HCT116 (cell line): ENCODE results near the gene PDE6H. TPM values are rescaled to one million over a fixed set of nuclear protein-coding genes. Genes with fewer than 3 reads are reported as not detected.

ENCODE experiments used
- ATAC-seq: fragments of 200-7000 bp; cut with Tn5 transposase; 2 replicates; pipeline ENCODE4 v1.9.1; 2020; ENCODE audit warnings: mild to moderate bottlenecking, moderate library complexity
- BruUV-seq: library from RNA; stranded (reverse); fragments of 400-500 nt; replicated peaks from 2 replicates; lab custom pipeline; 2021; lab: Mats Ljungman, UMichigan
- CTCF ChIA-PET: fragments of 300-600 bp; sonication (Branson Sonifier 250); formaldehyde crosslinking; loops from one replicate; lab custom pipeline; 2021; ENCODE audit warnings: antibody characterized with exemption; lab: Charles Lee
- POLR2A ChIA-PET: fragments of 300-600, 350-600 bp; sonication (Branson Sonifier 250); formaldehyde crosslinking; loops from one replicate; lab custom pipeline; 2021; ENCODE audit warnings: antibody characterized with exemption; lab: Charles Lee
- RAD21 ChIA-PET, 2 experiments: fragments of 300-600 bp; sonication (Branson Sonifier 250); formaldehyde crosslinking; loops; one replicate each; lab custom pipeline; 2023; ENCODE audit warnings: low total read pairs in 2 of 2; ENCODE audit not compliant: uncharacterized antibody in 2 of 2, unreplicated experiment in 2 of 2, low non-redundant PET in 1 of 2; lab: Charles Lee
- DNase-seq: peaks from one replicate; pipeline ENCODE4 v3.0.0-alpha.2; 2010; ENCODE audit warnings: low read depth, low spot score
- H2AFZ ChIP-seq: fragments of 200-600 bp; shearing (Covaris generic), sonication (generic); 2 replicates; pipeline ENCODE4 v1.6.1; 2017; ENCODE audit warnings: low read depth, mixed run types, mixed read lengths, antibody characterized with exemption, low read length; ENCODE audit not compliant: poor library complexity, severe bottlenecking
- H3K27ac ChIP-seq: 2 replicates; pipeline ENCODE4 v1.5.1; 2012; ENCODE audit warnings: low read depth, low read length
- H3K27me3 ChIP-seq: fragments of 200-600 bp; sonication (generic); 2 replicates; pipeline ENCODE4 v1.6.1; 2016; ENCODE audit warnings: mixed run types, low read length, mixed read lengths; ENCODE audit not compliant: insufficient read depth
- H3K36me3 ChIP-seq, 2 experiments: fragments of 200-500 bp in 1 of 2; fragments of 200-600 bp in 1 of 2; sonication (Bioruptor generic) in 1 of 2; sonication (generic) in 1 of 2; 2 replicates each; pipeline versions ENCODE4 v1.5.1 to v1.6.1; 2014 to 2016; ENCODE audit warnings: low read length in 2 of 2, inconsistent platforms in 1 of 2, mixed read lengths in 1 of 2, mixed run types in 1 of 2; ENCODE audit not compliant: insufficient read depth in 2 of 2, control insufficient read depth in 1 of 2
- H3K4me1 ChIP-seq, 2 experiments: fragments of 200-600 bp in 1 of 2; sonication (generic) in 1 of 2; 2 replicates each; pipeline versions ENCODE4 v1.5.1 to v1.6.1; 2012 to 2017; ENCODE audit warnings: low read length in 2 of 2, inconsistent platforms in 1 of 2, mild to moderate bottlenecking in 1 of 2, mixed read lengths in 1 of 2, mixed run types in 1 of 2, moderate library complexity in 1 of 2; ENCODE audit not compliant: insufficient read depth in 2 of 2, control insufficient read depth in 1 of 2
- H3K4me2 ChIP-seq: fragments of 200-600 bp; sonication (generic); 2 replicates; pipeline ENCODE4 v1.6.1; 2017; ENCODE audit warnings: mixed run types, low read length, mixed read lengths
- H3K4me3 ChIP-seq, 2 experiments: fragments of 200-600 bp in 1 of 2; sonication (generic) in 1 of 2; replicated peaks in 1 of 2; 2 replicates each; pipeline ENCODE4 v1.5.1; 2011 to 2016; ENCODE audit warnings: low read length in 2 of 2, control low read depth in 1 of 2, low read depth in 1 of 2, mild to moderate bottlenecking in 1 of 2, mixed read lengths in 1 of 2, mixed run types in 1 of 2
- H3K79me2 ChIP-seq: fragments of 200-600 bp; sonication (generic); 2 replicates; pipeline ENCODE4 v1.6.1; 2017; ENCODE audit warnings: mild to moderate bottlenecking, mixed run types, low read length, moderate library complexity, mixed read lengths; ENCODE audit not compliant: insufficient read depth
- H3K9ac ChIP-seq: fragments of 200-600 bp; sonication (generic); 2 replicates; pipeline ENCODE4 v1.6.1; 2016; ENCODE audit warnings: low read length, mixed read lengths
- H3K9me2 ChIP-seq: fragments of 200-600 bp; sonication (generic), shearing (Covaris generic); 2 replicates; pipeline ENCODE4 v1.6.1; 2017; ENCODE audit warnings: mixed run types, mild to moderate bottlenecking, moderate library complexity; ENCODE audit not compliant: insufficient read depth
- H3K9me3 ChIP-seq, 2 experiments: fragments of 200-500 bp in 1 of 2; fragments of 200-600 bp in 1 of 2; sonication (Bioruptor generic) in 1 of 2; sonication (generic) in 1 of 2; 2 replicates each; pipeline ENCODE4 v1.6.1; 2014 to 2017; ENCODE audit warnings: low read length in 2 of 2, mixed read lengths in 2 of 2, inconsistent platforms in 1 of 2, low read depth in 1 of 2, mild to moderate bottlenecking in 1 of 2, mixed run types in 1 of 2, moderate library complexity in 1 of 2; ENCODE audit not compliant: control insufficient read depth in 1 of 2, insufficient read depth in 1 of 2
- H4K20me1 ChIP-seq: fragments of 200-600 bp; sonication (generic), shearing (Covaris generic); 2 replicates; pipeline ENCODE4 v1.6.1; 2017; ENCODE audit warnings: mixed run types, mild to moderate bottlenecking, moderate library complexity; ENCODE audit not compliant: insufficient read depth
- ATF3 ChIP-seq: IDR thresholded peaks from 2 replicates; pipeline ENCODE4 v1.6.1; 2012
- CBX3 ChIP-seq: IDR thresholded peaks from 2 replicates; pipeline ENCODE4 v1.6.1; 2012; ENCODE audit warnings: low read depth
- CEBPB ChIP-seq: IDR thresholded peaks from 2 replicates; pipeline ENCODE4 v1.6.1; 2012; ENCODE audit warnings: low read depth
- CTCF ChIP-seq, 3 experiments: fragments of 200-600 bp in 1 of 3; sonication (generic) in 1 of 3; IDR thresholded peaks in 2 of 3; conservative IDR thresholded peaks in 1 of 3; 2 replicates each; pipeline ENCODE4 v1.5.1; 2012 to 2017; ENCODE audit warnings: low read depth in 2 of 3, low read length in 2 of 3, antibody characterized with exemption in 1 of 3, borderline replicate concordance in 1 of 3, control low read depth in 1 of 3, mild to moderate bottlenecking in 1 of 3, mixed read lengths in 1 of 3, mixed run types in 1 of 3, moderate library complexity in 1 of 3; ENCODE audit not compliant: insufficient read depth in 1 of 3
- EGR1 ChIP-seq: IDR thresholded peaks from 2 replicates; pipeline ENCODE4 v1.6.1; 2012; ENCODE audit warnings: low read depth
- EZH2 ChIP-seq: fragments of 200-600 bp; sonication (generic); IDR thresholded peaks from 2 replicates; pipeline ENCODE4 v1.6.1; 2017; ENCODE audit warnings: antibody characterized with exemption, mixed run types
- EZH2phosphoT487 ChIP-seq: fragments of 200-600 bp; IDR thresholded peaks from 2 replicates; pipeline ENCODE4 v1.6.1; 2018; ENCODE audit warnings: antibody characterized with exemption, borderline replicate concordance
- JUND ChIP-seq: IDR thresholded peaks from 2 replicates; pipeline ENCODE4 v1.6.1; 2012
- MAX ChIP-seq: IDR thresholded peaks from 2 replicates; pipeline ENCODE4 v1.6.1; 2012
- POLR2A ChIP-seq: IDR thresholded peaks from 2 replicates; pipeline ENCODE4 v1.7.0; 2011; ENCODE audit warnings: borderline replicate concordance; ENCODE audit not compliant: insufficient read depth, insufficient read length; ENCODE audit errors: extremely low read depth
- POLR2AphosphoS5 ChIP-seq: IDR thresholded peaks from 2 replicates; pipeline ENCODE4 v1.6.1; 2011; ENCODE audit warnings: mild to moderate bottlenecking, low read depth, low read length, moderate library complexity
- REST ChIP-seq: IDR thresholded peaks from 2 replicates; pipeline ENCODE4 v1.6.1; 2012; ENCODE audit warnings: low read depth
- SP1 ChIP-seq: IDR thresholded peaks from 2 replicates; pipeline ENCODE4 v1.6.1; 2012; ENCODE audit warnings: low read depth
- TCF7L2 ChIP-seq: IDR thresholded peaks from 2 replicates; pipeline ENCODE4 v1.7.0; 2011; ENCODE audit warnings: borderline replicate concordance, inconsistent platforms; ENCODE audit not compliant: insufficient read depth, insufficient read length; ENCODE audit errors: extremely low read depth
- YY1 ChIP-seq: IDR thresholded peaks from 2 replicates; pipeline ENCODE4 v1.6.1; 2011; ENCODE audit warnings: low read length, low read depth, moderate library complexity, mild to moderate bottlenecking; ENCODE audit not compliant: insufficient replicate concordance; ENCODE audit errors: extremely low read depth
- ZBTB33 ChIP-seq: IDR thresholded peaks from 2 replicates; pipeline ENCODE4 v1.6.1; 2011; ENCODE audit warnings: mild to moderate bottlenecking, low read length, moderate library complexity; ENCODE audit not compliant: insufficient replicate concordance; ENCODE audit errors: extremely low read depth
- ZFX ChIP-seq: fragments of 450-650 bp; IDR thresholded peaks from 2 replicates; pipeline ENCODE4 v1.6.1; 2017
- ZNF274 ChIP-seq: fragments of 200-500 bp; sonication (Bioruptor generic); IDR thresholded peaks from 2 replicates; pipeline ENCODE4 v1.6.1; 2014; ENCODE audit warnings: mild to moderate bottlenecking, low read depth, low read length, inconsistent platforms
- intact Hi-C: fragments of 100-400 bp; cut with micrococcal nuclease; formaldehyde crosslinking; loops from 2 replicates; pipeline ENCODE4 v1.10.0; 2022
- total RNA-seq: library from RNA; stranded (reverse); gene quantifications from one replicate; pipeline ENCODE4 v1.2.1, GENCODE V29; 2021; ENCODE audit not compliant: unreplicated experiment

Gene PDE6H
- total RNA-seq, 1 experiment from 2014 or later = not detected

GRCh38 chr12:15014708-15015107 is 41.9 kb downstream of the PDE6H start (continued):
- TF ChIP-seq CTCF (IDR thresholded peaks at IDR 0.05 in 2 of 3, conservative IDR thresholded peaks at IDR 0.05 in 1 of 3; ENCODE audit: borderline replicate concordance in 1 of 3, insufficient read depth in 1 of 3, low read depth in 2 of 3, low read length in 2 of 3) = no peak
- TF ChIP-seq CEBPB = no peak
- no peak for TF ChIP-seq SP1
- TF ChIP-seq EZH2 = no peak
- TF ChIP-seq YY1 = no peak
- TF ChIP-seq ZFX = no peak
- TF ChIP-seq JUND = no peak
- no peak for TF ChIP-seq TCF7L2

- TF ChIP-seq CBX3 (no peak), ZNF274 (no peak), EGR1 (no peak), ZFX (no peak), SP1 (no peak), ATF3 (no peak), EZH2 (no peak), REST (no peak), EZH2phosphoT487 (no peak), ZBTB33 (no peak), TCF7L2 (no peak), POLR2A (no peak), MAX (no peak), POLR2AphosphoS5 (no peak), CEBPB (no peak)
- Histone ChIP-seq H2AFZ (no peak overlapping the region), H3K4me1 (no peaks in the 10 kb centered on the region), H3K27me3 (peaks cover 47% of the 10 kb centered on the region), H3K4me2 (no peak overlapping the region), H3K4me3 (no peak overlapping the region), H3K9me2 (no peaks in the 10 kb centered on the region), H3K9me3 (no peaks in the 10 kb centered on the region), H3K79me2 (no peaks in the 10 kb centered on the region), H4K20me1 (no peaks in the 10 kb centered on the region; the same call in 1 of the 2 replicates), H3K36me3 (no peaks in the 10 kb centered on the region), H3K9ac (no peak overlapping the region), H3K27ac (no peak overlapping the region)
- DNase-seq (no peak), ATAC-seq (no peak)
- intact Hi-C loops = no loop called here
- ChIA-PET RAD21 (interaction anchor here in 1 of 2 experiments (0.7 kb wide), 1 partner anchor 18 kb away, joined by 3 read pairs; no protein-coding TSS in a partner anchor), POLR2A (no interaction called here), CTCF (no interaction called here)
- BruUV-seq = no TSS peak
Measured at GRCh38 chr12:15015121-15015520, 42.3 kb downstream of the PDE6H start.
